CD4-positive, alpha-beta T cell (primary cell): ENCODE data around the gene MNS1. TPM values are rescaled to one million over a fixed set of nuclear protein-coding genes. Genes with fewer than 3 reads are reported as not detected.

ENCODE experiments used
- ATAC-seq: fragments of 200-7000 bp; cut with Tn5 transposase; one replicate; pipeline ENCODE4 v1.10.0; 2022; ENCODE audit warnings: mild to moderate bottlenecking; ENCODE audit not compliant: poor library complexity
- CTCF ChIA-PET: fragments of 350-600 bp; sonication (Branson Sonifier 250); formaldehyde crosslinking; loops from one replicate; lab custom pipeline; 2021; ENCODE audit warnings: antibody characterized with exemption, inconsistent platforms; lab: Charles Lee
- POLR2A ChIA-PET: fragments of 350-600 bp; sonication (Branson Sonifier 250); formaldehyde crosslinking; loops from one replicate; lab custom pipeline; 2021; ENCODE audit warnings: antibody characterized with exemption, inconsistent platforms; lab: Charles Lee
- DNase-seq, 14 experiments: peaks; one replicate each; pipeline ENCODE4 v3.0.0-alpha.2; 2013 to 2020; ENCODE audit warnings: mixed read lengths in 2 of 14
- H3K27ac ChIP-seq, 2 donors: one replicate each; pipeline versions ENCODE4 v1.5.1 to v1.7.0; 2013; ENCODE audit warnings: low read length in 2 of 2, low read depth in 1 of 2, mild to moderate bottlenecking in 1 of 2
- H3K27me3 ChIP-seq, 2 experiments: 1 replicate in 1 of 2; 2 replicates in 1 of 2; pipeline versions ENCODE4 v1.6.1 to v1.7.0; 2013; ENCODE audit warnings: low read length in 2 of 2, control low read depth in 1 of 2, mild to moderate bottlenecking in 1 of 2, moderate library complexity in 1 of 2; ENCODE audit not compliant: insufficient read depth in 2 of 2, control insufficient read depth in 1 of 2
- H3K36me3 ChIP-seq: one replicate; pipeline ENCODE4 v1.6.1; 2013; ENCODE audit warnings: low read length, control low read depth; ENCODE audit not compliant: insufficient read depth
- H3K4me1 ChIP-seq: one replicate; pipeline ENCODE4 v1.6.1; 2013; ENCODE audit warnings: low read length, control low read depth; ENCODE audit not compliant: insufficient read depth
- H3K4me3 ChIP-seq: one replicate; pipeline ENCODE4 v1.5.1; 2013; ENCODE audit warnings: mild to moderate bottlenecking, low read length, moderate library complexity
- H3K9me3 ChIP-seq, 2 experiments: 1 replicate in 1 of 2; 2 replicates in 1 of 2; pipeline versions ENCODE4 v1.6.1 to v1.7.0; 2013; ENCODE audit warnings: low read length in 2 of 2, mild to moderate bottlenecking in 2 of 2, control low read depth in 1 of 2, moderate library complexity in 1 of 2; ENCODE audit not compliant: control insufficient read depth in 1 of 2, insufficient read depth in 1 of 2
- H3K27ac Mint-ChIP-seq: one replicate; pipeline ENCODE4 v1.8.0; 2020; ENCODE audit warnings: mixed read lengths
- H3K27me3 Mint-ChIP-seq: one replicate; pipeline ENCODE4 v1.8.0; 2021; ENCODE audit warnings: mixed read lengths
- H3K36me3 Mint-ChIP-seq: one replicate; pipeline ENCODE4 v1.8.0; 2021; ENCODE audit warnings: low read depth, mixed read lengths
- H3K4me1 Mint-ChIP-seq: one replicate; pipeline ENCODE4 v1.8.0; 2021; ENCODE audit warnings: low read depth, mixed read lengths
- H3K4me3 Mint-ChIP-seq: one replicate; pipeline ENCODE4 v1.8.0; 2020; ENCODE audit warnings: mild to moderate bottlenecking, mixed read lengths
- H3K9me3 Mint-ChIP-seq: one replicate; pipeline ENCODE4 v1.8.0; 2020; ENCODE audit warnings: mixed read lengths
- intact Hi-C, 2 experiments: fragments of 100-400 bp; cut with DNase I in 1 of 2; cut with micrococcal nuclease in 1 of 2; formaldehyde crosslinking; loops; one replicate each; pipeline versions ENCODE4 v1.15.1 to v1.9.0; 2023 to 2025; cut with DNase I, micrococcal nuclease
- total RNA-seq, 174 experiments: library from RNA in 2 of 174; stranded (reverse) in 2 of 174; gene quantifications; one replicate each; pipeline ENCODE4 v1.2.3 and lab custom pipeline; 2021 to 2026
- TF ChIP-seq, protein P1 (sequence below): fragments of 200-600 bp; IDR thresholded peaks from one replicate; pipeline ENCODE4 v1.8.0; 2022; ENCODE audit warnings: antibody characterized with exemption, mild to moderate bottlenecking

MNS1 gene
- total RNA-seq, 2 experiments from 2014 or later: 0.20 TPM; not detected in 1

DNA sequence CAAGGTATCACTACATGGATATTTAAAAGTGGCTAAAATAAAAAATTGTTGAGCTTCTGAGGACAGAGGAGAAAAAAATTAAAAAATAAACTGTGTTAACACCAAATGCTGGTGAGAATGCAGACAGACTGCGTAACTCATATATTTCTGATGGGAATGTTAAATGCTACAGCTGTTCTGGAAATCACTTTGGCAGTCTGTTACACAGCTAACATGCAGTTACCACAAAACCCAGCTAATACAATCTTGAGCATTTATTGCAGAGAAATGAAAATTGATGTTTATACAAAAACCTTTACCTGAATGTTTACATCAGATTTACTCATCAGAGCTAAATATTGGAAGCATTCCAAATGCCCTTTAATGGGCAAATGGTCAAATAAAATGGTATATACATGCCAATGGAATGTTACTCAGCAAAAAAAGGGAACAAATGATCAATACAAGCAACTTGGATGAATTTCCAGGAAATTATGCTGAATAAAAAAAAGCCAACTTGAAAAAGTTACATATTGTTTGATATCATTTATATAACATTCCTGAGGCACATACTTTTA lies 24.6 kb downstream of the MNS1 start:
- no peak for ATAC-seq

DNA sequence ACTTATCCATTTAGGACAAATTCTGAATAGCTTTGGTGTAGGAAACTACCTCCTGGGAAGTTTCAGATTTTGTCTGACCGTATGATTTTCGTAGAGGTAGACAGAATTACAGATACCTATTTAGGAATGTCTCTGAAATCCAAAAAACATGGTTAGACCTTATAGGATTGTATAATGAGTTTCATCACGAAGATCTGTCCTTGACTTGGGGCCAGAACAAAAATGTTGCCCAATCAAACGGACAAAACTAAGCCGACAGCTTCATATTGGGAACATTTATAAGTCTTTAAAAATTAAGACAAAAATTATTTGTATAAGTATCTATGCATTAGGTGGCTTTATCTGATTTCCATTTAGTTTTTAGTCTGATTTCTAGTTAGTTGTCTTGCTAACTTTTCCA lies 32.6 kb downstream of the MNS1 start:
- Mint-ChIP-seq H3K36me3 (no peaks in the 10 kb centered on the region), H3K4me3 (no peak overlapping the region), H3K27me3 (peaks cover 5% of the 10 kb centered on the region), H3K27ac (no peak overlapping the region), H3K4me1 (no peaks in the 10 kb centered on the region), H3K9me3 (no peaks in the 10 kb centered on the region)
- ATAC-seq: no peak
- no peak for DNase-seq
- no peak overlapping the region for H3K27ac ChIP-seq
- intact Hi-C loops: no loop called here
- no peak overlapping the region for H3K4me3 ChIP-seq
- no peaks in the 10 kb centered on the region for H3K36me3 ChIP-seq
- TF ChIP-seq, protein P1, sequence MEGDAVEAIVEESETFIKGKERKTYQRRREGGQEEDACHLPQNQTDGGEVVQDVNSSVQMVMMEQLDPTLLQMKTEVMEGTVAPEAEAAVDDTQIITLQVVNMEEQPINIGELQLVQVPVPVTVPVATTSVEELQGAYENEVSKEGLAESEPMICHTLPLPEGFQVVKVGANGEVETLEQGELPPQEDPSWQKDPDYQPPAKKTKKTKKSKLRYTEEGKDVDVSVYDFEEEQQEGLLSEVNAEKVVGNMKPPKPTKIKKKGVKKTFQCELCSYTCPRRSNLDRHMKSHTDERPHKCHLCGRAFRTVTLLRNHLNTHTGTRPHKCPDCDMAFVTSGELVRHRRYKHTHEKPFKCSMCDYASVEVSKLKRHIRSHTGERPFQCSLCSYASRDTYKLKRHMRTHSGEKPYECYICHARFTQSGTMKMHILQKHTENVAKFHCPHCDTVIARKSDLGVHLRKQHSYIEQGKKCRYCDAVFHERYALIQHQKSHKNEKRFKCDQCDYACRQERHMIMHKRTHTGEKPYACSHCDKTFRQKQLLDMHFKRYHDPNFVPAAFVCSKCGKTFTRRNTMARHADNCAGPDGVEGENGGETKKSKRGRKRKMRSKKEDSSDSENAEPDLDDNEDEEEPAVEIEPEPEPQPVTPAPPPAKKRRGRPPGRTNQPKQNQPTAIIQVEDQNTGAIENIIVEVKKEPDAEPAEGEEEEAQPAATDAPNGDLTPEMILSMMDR: no peak
- ChIA-PET POLR2A (no interaction called here), CTCF (no interaction called here)
- no peaks in the 10 kb centered on the region for H3K9me3 ChIP-seq
- no peaks in the 10 kb centered on the region for H3K4me1 ChIP-seq
- peaks cover 0 to 8% of the 10 kb centered on the region in 2 experiments for H3K27me3 ChIP-seq

More for the DNA sequence above, 24.6 kb downstream of the MNS1 start:
- Mint-ChIP-seq H3K36me3 (no peaks in the 10 kb centered on the region), H3K27ac (no peak overlapping the region), H3K4me1 (no peaks in the 10 kb centered on the region), H3K4me3 (no peak overlapping the region), H3K27me3 (no peaks in the 10 kb centered on the region), H3K9me3 (no peaks in the 10 kb centered on the region)
- no peak for DNase-seq
- no peaks in the 10 kb centered on the region for H3K36me3 ChIP-seq
- TF ChIP-seq, protein P1: no peak
- no peak overlapping the region for H3K4me3 ChIP-seq
- H3K4me1 ChIP-seq: no peaks in the 10 kb centered on the region
- H3K9me3 ChIP-seq: no peaks in the 10 kb centered on the region
- intact Hi-C loops: no loop called here
- ChIA-PET CTCF (interaction anchor here (0.6 kb wide), 1 partner anchor 981 kb away, joined by 3 read pairs; no protein-coding TSS in a partner anchor), POLR2A (no interaction called here)
- no peaks in the 10 kb centered on the region for H3K27me3 ChIP-seq
- no peak overlapping the region for H3K27ac ChIP-seq

DNA sequence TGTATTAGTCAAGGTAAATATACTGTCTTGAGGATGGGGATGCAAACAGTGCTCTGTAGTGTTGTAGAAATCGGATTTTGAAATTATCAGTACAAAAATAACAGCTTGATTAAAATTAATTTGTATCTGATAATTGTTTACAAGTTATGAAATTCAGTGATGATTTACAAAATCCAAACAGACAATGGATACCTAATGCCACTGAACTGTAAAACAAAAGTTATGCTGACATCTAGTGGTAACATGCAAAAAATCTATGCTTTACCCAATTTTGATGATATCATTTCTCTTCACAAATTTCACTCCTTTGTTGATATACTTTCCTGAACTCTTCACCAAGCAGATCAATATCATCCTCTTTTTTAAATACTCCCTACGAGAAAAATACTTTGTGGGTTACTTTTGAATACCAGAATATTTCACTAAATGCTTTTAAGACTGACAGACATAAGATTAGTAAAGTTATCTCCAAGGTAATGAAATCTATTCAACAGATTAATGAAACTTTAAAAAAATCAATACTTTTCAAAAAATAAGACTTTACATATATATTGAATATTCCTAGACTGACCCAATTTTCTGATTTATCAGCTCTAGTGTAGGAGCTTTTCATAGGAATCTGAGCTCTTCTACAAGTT lies 36.0 kb downstream of the MNS1 start:
- no peaks in the 10 kb centered on the region for H3K36me3 Mint-ChIP-seq
- no peak overlapping the region for H3K4me3 Mint-ChIP-seq
- no peak overlapping the region for H3K27ac Mint-ChIP-seq
- H3K27ac ChIP-seq: no peak overlapping the region
- ChIA-PET POLR2A (no interaction called here), CTCF (no interaction called here)
- peaks cover 0 to 8% of the 10 kb centered on the region in 2 experiments for H3K27me3 ChIP-seq
- TF ChIP-seq, protein P1: peak; percentile 50
- no peaks in the 10 kb centered on the region for H3K4me1 Mint-ChIP-seq
- H3K27me3 Mint-ChIP-seq: peaks cover 5% of the 10 kb centered on the region
- H3K4me3 ChIP-seq: no peak overlapping the region
- H3K9me3 ChIP-seq: peaks cover 0 to 10% of the 10 kb centered on the region in 2 experiments
- no peaks in the 10 kb centered on the region for H3K4me1 ChIP-seq
- ATAC-seq (no peak), DNase-seq (peak in 3 of 14 experiments; percentile 10 to 15 (median 11))
- intact Hi-C loops: loop anchor here (2.0 kb wide), 1 partner anchor 780 kb away; no protein-coding TSS in a partner anchor
- peaks cover 4% of the 10 kb centered on the region for H3K9me3 Mint-ChIP-seq
- no peaks in the 10 kb centered on the region for H3K36me3 ChIP-seq
